DOHH2 (cell line): ENCODE data around the gene SEC24B.

Experiments used
- EZH2phosphoT487 ChIP-seq: fragments of 200-600 bp; sonication (generic); IDR thresholded peaks from 2 replicates; pipeline ENCODE4 v1.6.1; 2017; ENCODE audit warnings: borderline replicate concordance, mild to moderate bottlenecking, antibody characterized with exemption, low read length, moderate library complexity, mixed read lengths
- TF ChIP-seq, protein P1 (sequence below): fragments of 200-600 bp; sonication (generic); IDR thresholded peaks from one replicate; pipeline ENCODE4 v1.5.1; 2014; ENCODE audit warnings: antibody characterized with exemption, mild to moderate bottlenecking, low read depth, low read length; ENCODE audit not compliant: poor library complexity, severe bottlenecking

DNA sequence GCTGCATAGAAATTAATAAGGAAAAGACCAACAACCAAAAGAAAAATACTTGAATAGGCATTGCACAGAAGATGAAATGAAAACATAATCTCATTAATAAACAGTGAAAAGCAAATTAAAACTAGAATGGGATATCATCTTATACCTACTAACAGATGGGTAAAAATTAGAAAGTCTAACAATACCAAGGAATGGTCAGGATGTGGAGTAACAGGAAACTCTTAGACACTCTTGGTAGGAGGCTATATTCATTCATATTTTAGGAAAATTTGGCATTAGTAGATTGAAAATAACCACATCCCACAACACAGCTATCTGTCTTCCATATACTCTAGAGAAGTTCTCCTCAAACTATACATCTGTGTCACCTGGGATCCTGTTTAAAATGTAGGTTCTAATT, 36.3 kb downstream of the SEC24B start:
- TF ChIP-seq, protein P1, sequence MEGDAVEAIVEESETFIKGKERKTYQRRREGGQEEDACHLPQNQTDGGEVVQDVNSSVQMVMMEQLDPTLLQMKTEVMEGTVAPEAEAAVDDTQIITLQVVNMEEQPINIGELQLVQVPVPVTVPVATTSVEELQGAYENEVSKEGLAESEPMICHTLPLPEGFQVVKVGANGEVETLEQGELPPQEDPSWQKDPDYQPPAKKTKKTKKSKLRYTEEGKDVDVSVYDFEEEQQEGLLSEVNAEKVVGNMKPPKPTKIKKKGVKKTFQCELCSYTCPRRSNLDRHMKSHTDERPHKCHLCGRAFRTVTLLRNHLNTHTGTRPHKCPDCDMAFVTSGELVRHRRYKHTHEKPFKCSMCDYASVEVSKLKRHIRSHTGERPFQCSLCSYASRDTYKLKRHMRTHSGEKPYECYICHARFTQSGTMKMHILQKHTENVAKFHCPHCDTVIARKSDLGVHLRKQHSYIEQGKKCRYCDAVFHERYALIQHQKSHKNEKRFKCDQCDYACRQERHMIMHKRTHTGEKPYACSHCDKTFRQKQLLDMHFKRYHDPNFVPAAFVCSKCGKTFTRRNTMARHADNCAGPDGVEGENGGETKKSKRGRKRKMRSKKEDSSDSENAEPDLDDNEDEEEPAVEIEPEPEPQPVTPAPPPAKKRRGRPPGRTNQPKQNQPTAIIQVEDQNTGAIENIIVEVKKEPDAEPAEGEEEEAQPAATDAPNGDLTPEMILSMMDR, result no peak
- TF ChIP-seq EZH2phosphoT487, result no peak
